IPS DF 6.9 (cell line): ENCODE results near the gene PPP6C.

Experiments
- DNase-seq: peaks from one replicate; pipeline ENCODE4 v3.0.0-alpha.2; 2013; ENCODE audit warnings: low read depth, low spot score
- H3K27ac ChIP-seq: one replicate; pipeline ENCODE4 v1.5.1; 2013; ENCODE audit warnings: low read length, control low read depth
- H3K27me3 ChIP-seq: 2 replicates; pipeline ENCODE4 v1.6.1; 2013; ENCODE audit warnings: mild to moderate bottlenecking, low read length; ENCODE audit not compliant: control insufficient read depth, insufficient read depth
- H3K36me3 ChIP-seq: 2 replicates; pipeline ENCODE4 v1.6.1; 2013; ENCODE audit warnings: low read length; ENCODE audit not compliant: control insufficient read depth, insufficient read depth
- H3K4me1 ChIP-seq: 2 replicates; pipeline ENCODE4 v1.6.1; 2013; ENCODE audit warnings: low read length; ENCODE audit not compliant: control insufficient read depth, insufficient read depth
- H3K4me3 ChIP-seq: 2 replicates; pipeline ENCODE4 v1.5.1; 2013; ENCODE audit warnings: mild to moderate bottlenecking, low read length
- H3K9me3 ChIP-seq: 2 replicates; pipeline ENCODE4 v1.6.1; 2013; ENCODE audit warnings: low read length, inconsistent platforms; ENCODE audit not compliant: control insufficient read depth, insufficient read depth
- WGBS: extraction: QIAGEN DNeasy Blood & Tissue Kit; methylation state at CpG from one replicate; pipeline ENCODE4 v1.1.7; 2013; ENCODE audit warnings: mixed read lengths, missing lambda C conversion rate; ENCODE audit not compliant: insufficient read length, insufficient coverage; 5-methylcytosine and 5-hydroxymethylcytosine counted together

Gene PPP6C

GRCh38 chr9:125160750-125161149, 28.9 kb downstream of the PPP6C start:
- no peak overlapping the region for H3K27ac ChIP-seq
- no peaks in the 10 kb centered on the region for H3K9me3 ChIP-seq
- no peak for DNase-seq
- no peaks in the 10 kb centered on the region for H3K4me1 ChIP-seq
- H3K36me3 ChIP-seq, result no peaks in the 10 kb centered on the region
- H3K4me3 ChIP-seq, result no peak overlapping the region
- H3K27me3 ChIP-seq, result no peaks in the 10 kb centered on the region

- H3K4me3 ChIP-seq, result no peak overlapping the region
- H3K4me1 ChIP-seq, result peaks cover 4% of the 10 kb centered on the region; the same call in 1 of the 2 replicates
- no peak overlapping the region for H3K27ac ChIP-seq
- no CpG with 5 or more reads among the region's 2 CpGs for WGBS
- H3K9me3 ChIP-seq, result no peaks in the 10 kb centered on the region
- H3K27me3 ChIP-seq, result no peaks in the 10 kb centered on the region
- H3K36me3 ChIP-seq, result peaks cover 2% of the 10 kb centered on the region; the same call in 1 of the 2 replicates
- no peak for DNase-seq
Observed at GRCh38 chr9:125156551-125156950, 33.1 kb downstream of the PPP6C start.

GRCh38 chr9:125153712-125154367, 35.8 kb downstream of the PPP6C start:
- Histone ChIP-seq H3K4me3 (no peak overlapping the region), H3K27ac (no peak overlapping the region), H3K9me3 (no peaks in the 10 kb centered on the region), H3K36me3 (peaks cover 9% of the 10 kb centered on the region; the same call in 1 of the 2 replicates), H3K27me3 (no peaks in the 10 kb centered on the region), H3K4me1 (peaks cover 4% of the 10 kb centered on the region; the same call in 1 of the 2 replicates)
- WGBS, result no CpG with 5 or more reads among the region's 4 CpGs
- DNase-seq, result no peak

GRCh38 chr9:125151730-125152129, 37.9 kb downstream of the PPP6C start:
- H3K9me3 ChIP-seq, result no peaks in the 10 kb centered on the region
- no peak overlapping the region for H3K27ac ChIP-seq
- WGBS, result no CpG with 5 or more reads among the region's 2 CpGs
- DNase-seq, result no peak
- H3K36me3 ChIP-seq, result peaks cover 9% of the 10 kb centered on the region; the same call in 1 of the 2 replicates
- H3K4me1 ChIP-seq, result peaks cover 4% of the 10 kb centered on the region; the same call in 1 of the 2 replicates
- no peaks in the 10 kb centered on the region for H3K27me3 ChIP-seq
- H3K4me3 ChIP-seq, result no peak overlapping the region

GRCh38 chr9:125150349-125151245, 39.0 kb downstream of the PPP6C start:
- no peak for DNase-seq
- peaks cover 4% of the 10 kb centered on the region; the same call in 1 of the 2 replicates for H3K4me1 ChIP-seq
- no peak overlapping the region for H3K27ac ChIP-seq

GRCh38 chr9:125147401-125147951, 42.1 kb downstream of the PPP6C start:
- peaks cover 9% of the 10 kb centered on the region; the same call in 1 of the 2 replicates for H3K36me3 ChIP-seq
- peaks cover 4% of the 10 kb centered on the region; the same call in 1 of the 2 replicates for H3K4me1 ChIP-seq
- H3K27me3 ChIP-seq, result no peaks in the 10 kb centered on the region
- WGBS, result no CpG with 5 or more reads among the region's 3 CpGs
- H3K4me3 ChIP-seq, result no peak overlapping the region
- no peak for DNase-seq
- no peak overlapping the region for H3K27ac ChIP-seq
- H3K9me3 ChIP-seq, result no peaks in the 10 kb centered on the region

More at GRCh38 chr9:125150349-125151245, 39.0 kb downstream of the PPP6C start:
- H3K9me3 ChIP-seq, result no peaks in the 10 kb centered on the region
- H3K36me3 ChIP-seq, result peaks cover 9% of the 10 kb centered on the region; the same call in 1 of the 2 replicates
- H3K4me3 ChIP-seq, result no peak overlapping the region
- H3K27me3 ChIP-seq, result no peaks in the 10 kb centered on the region
- no CpG with 5 or more reads among the region's 12 CpGs for WGBS

- no peaks in the 10 kb centered on the region for H3K9me3 ChIP-seq
- H3K4me3 ChIP-seq, result no peak overlapping the region
- WGBS, result no CpG with 5 or more reads among the region's 4 CpGs
- no peaks in the 10 kb centered on the region for H3K27me3 ChIP-seq
- H3K36me3 ChIP-seq, result peaks cover 8% of the 10 kb centered on the region; the same call in 1 of the 2 replicates
- H3K27ac ChIP-seq, result no peak overlapping the region
- H3K4me1 ChIP-seq, result no peaks in the 10 kb centered on the region
- no peak for DNase-seq
Observed at GRCh38 chr9:125146247-125146646, 43.4 kb downstream of the PPP6C start.

GRCh38 chr9:125145425-125145824, 44.2 kb downstream of the PPP6C start:
- Histone ChIP-seq H3K36me3 (peaks cover 3% of the 10 kb centered on the region; the same call in 1 of the 2 replicates), H3K9me3 (no peaks in the 10 kb centered on the region), H3K27ac (no peak overlapping the region), H3K4me3 (no peak overlapping the region), H3K27me3 (no peaks in the 10 kb centered on the region), H3K4me1 (no peaks in the 10 kb centered on the region)
- no peak for DNase-seq
- WGBS, result no CpG with 5 or more reads among the region's 4 CpGs

- H3K27ac ChIP-seq, result no peak within 1 kb of the TSS
- no peaks in the 10 kb centered on the region for H3K9me3 ChIP-seq
- no peaks in the 10 kb centered on the region for H3K4me1 ChIP-seq
- peak within 1 kb of the TSS; percentile 95 for H3K4me3 ChIP-seq
- H3K36me3 ChIP-seq, result no peaks in the 10 kb centered on the region
- no CpG with 5 or more reads among the region's 46 CpGs for WGBS
- no peaks in the 10 kb centered on the region for H3K27me3 ChIP-seq
- DNase-seq, result peak; percentile 99
Observed at GRCh38 chr9:125143377-125144090, 46.1 kb downstream of the PPP6C start, which contains the start of gene SCAI. SCAI (minus strand) TSS chr9:125143528; CDS start chr9:125143437, 91 bp downstream.
